Parathyroid adenoma (tissue), 2 donors: ENCODE data around the gene PGM2L1.
"Not testable (repeated sequence)": the region's sequence is repeated elsewhere in the genome, so short reads cannot be mapped to it uniquely, and the experiment has no call there.

Experiments used
- H2AFZ ChIP-seq: fragments of 300-600 bp; sonication (generic); one replicate; pipeline ENCODE4 v1.7.0; 2017; ENCODE audit warnings: antibody characterized with exemption, mild to moderate bottlenecking
- H3K27ac ChIP-seq: fragments of 300-600 bp; sonication (generic); one replicate; pipeline ENCODE4 v1.7.0; 2017
- H3K27me3 ChIP-seq: fragments of 300-600 bp; sonication (generic); one replicate; pipeline ENCODE4 v1.7.0; 2017; ENCODE audit warnings: low read length; ENCODE audit not compliant: control insufficient read depth, insufficient read depth
- H3K36me3 ChIP-seq: fragments of 300-600 bp; sonication (generic); one replicate; pipeline ENCODE4 v1.7.0; 2017; ENCODE audit warnings: low read length; ENCODE audit not compliant: control insufficient read depth, insufficient read depth
- H3K4me1 ChIP-seq: fragments of 300-600 bp; sonication (generic); one replicate; pipeline ENCODE4 v1.7.0; 2017; ENCODE audit warnings: control low read depth
- H3K4me2 ChIP-seq: fragments of 300-600 bp; sonication (generic); one replicate; pipeline ENCODE4 v1.7.0; 2017; ENCODE audit warnings: low read length
- H3K4me3 ChIP-seq: fragments of 300-600 bp; sonication (generic); one replicate; pipeline ENCODE4 v1.7.0; 2017; ENCODE audit warnings: low read depth, low read length
- H3K79me2 ChIP-seq: fragments of 300-600 bp; sonication (generic); one replicate; pipeline ENCODE4 v1.7.0; 2017; ENCODE audit warnings: control low read depth
- H3K9ac ChIP-seq: fragments of 300-600 bp; sonication (generic); one replicate; pipeline ENCODE4 v1.7.0; 2017; ENCODE audit warnings: mild to moderate bottlenecking
- H3K9me3 ChIP-seq: fragments of 300-600 bp; sonication (generic); one replicate; pipeline ENCODE4 v1.7.0; 2017; ENCODE audit warnings: low read length; ENCODE audit not compliant: control insufficient read depth
- CTCF ChIP-seq: fragments of 300-600 bp; sonication (generic); IDR thresholded peaks from one replicate; pipeline ENCODE4 v1.7.0; 2017; ENCODE audit warnings: antibody characterized with exemption, mild to moderate bottlenecking
- donor health status: primary hyperparathyroidism.

PGM2L1 gene

GRCh38 chr11:74339619-74340018 is 58.6 kb downstream of the PGM2L1 start:
- Histone ChIP-seq H3K4me3 (no peak overlapping the region), H3K79me2 (no peaks in the 10 kb centered on the region), H3K27ac (no peak overlapping the region), H3K9me3 (no peaks in the 10 kb centered on the region), H3K4me1 (no peaks in the 10 kb centered on the region), H3K4me2 (no peak overlapping the region), H2AFZ (no peak overlapping the region), H3K36me3 (no peaks in the 10 kb centered on the region), H3K27me3 (no peaks in the 10 kb centered on the region), H3K9ac (no peak overlapping the region)
- TF ChIP-seq CTCF: no peak

- no peaks in the 10 kb centered on the region for H3K9me3 ChIP-seq
- no peak overlapping the region for H3K4me2 ChIP-seq
- H3K4me1 ChIP-seq: no peaks in the 10 kb centered on the region
- no peak for TF ChIP-seq CTCF
- no peak overlapping the region for H3K4me3 ChIP-seq
- H3K36me3 ChIP-seq: no peaks in the 10 kb centered on the region
- no peaks in the 10 kb centered on the region for H3K27me3 ChIP-seq
- no peak overlapping the region for H2AFZ ChIP-seq
- no peaks in the 10 kb centered on the region for H3K79me2 ChIP-seq
- no peak overlapping the region for H3K9ac ChIP-seq
- no peak overlapping the region for H3K27ac ChIP-seq
Observed at GRCh38 chr11:74338963-74339362, 59.3 kb downstream of the PGM2L1 start.

GRCh38 chr11:74333193-74333592 is 65.0 kb downstream of the PGM2L1 start:
- Histone ChIP-seq H3K36me3 (no peaks in the 10 kb centered on the region), H3K79me2 (no peaks in the 10 kb centered on the region), H3K4me1 (no peaks in the 10 kb centered on the region), H3K27ac (no peak overlapping the region), H3K9me3 (no peaks in the 10 kb centered on the region), H3K9ac (no peak overlapping the region), H3K4me2 (no peak overlapping the region), H2AFZ (no peak overlapping the region), H3K27me3 (no peaks in the 10 kb centered on the region), H3K4me3 (no peak overlapping the region)
- TF ChIP-seq CTCF: no peak

- Histone ChIP-seq H3K9ac (no peak overlapping the region), H3K4me3 (no peak overlapping the region), H3K27ac (no peak overlapping the region), H2AFZ (no peak overlapping the region), H3K4me2 (no peak overlapping the region), H3K79me2 (no peaks in the 10 kb centered on the region), H3K36me3 (no peaks in the 10 kb centered on the region), H3K4me1 (no peaks in the 10 kb centered on the region), H3K27me3 (no peaks in the 10 kb centered on the region), H3K9me3 (no peaks in the 10 kb centered on the region)
- no peak for TF ChIP-seq CTCF
Observed at GRCh38 chr11:74332291-74332690, 65.9 kb downstream of the PGM2L1 start.

- not testable (repeated sequence) for H3K4me2 ChIP-seq, H3K4me3 ChIP-seq, H3K9me3 ChIP-seq
Observed at GRCh38 chr11:74331000-74331399, 67.2 kb downstream of the PGM2L1 start.

More at GRCh38 chr11:74331000-74331399, 67.2 kb downstream of the PGM2L1 start:
- not testable (repeated sequence) for H3K27ac ChIP-seq, H3K9ac ChIP-seq, H2AFZ ChIP-seq, H3K79me2 ChIP-seq, H3K36me3 ChIP-seq, H3K27me3 ChIP-seq, H3K4me1 ChIP-seq
